Activated effector memory CD4-positive, alpha-beta T cell treated with anti-CD3 and anti-CD28 coated beads, Interleukin-2, amount 50 U/mL, for 16 hours (primary cell): ENCODE data around the gene TSC22D4.

Experiments used
- DNase-seq: peaks from one replicate; pipeline ENCODE4 v3.0.0-alpha.2; 2020

Gene TSC22D4

DNA sequence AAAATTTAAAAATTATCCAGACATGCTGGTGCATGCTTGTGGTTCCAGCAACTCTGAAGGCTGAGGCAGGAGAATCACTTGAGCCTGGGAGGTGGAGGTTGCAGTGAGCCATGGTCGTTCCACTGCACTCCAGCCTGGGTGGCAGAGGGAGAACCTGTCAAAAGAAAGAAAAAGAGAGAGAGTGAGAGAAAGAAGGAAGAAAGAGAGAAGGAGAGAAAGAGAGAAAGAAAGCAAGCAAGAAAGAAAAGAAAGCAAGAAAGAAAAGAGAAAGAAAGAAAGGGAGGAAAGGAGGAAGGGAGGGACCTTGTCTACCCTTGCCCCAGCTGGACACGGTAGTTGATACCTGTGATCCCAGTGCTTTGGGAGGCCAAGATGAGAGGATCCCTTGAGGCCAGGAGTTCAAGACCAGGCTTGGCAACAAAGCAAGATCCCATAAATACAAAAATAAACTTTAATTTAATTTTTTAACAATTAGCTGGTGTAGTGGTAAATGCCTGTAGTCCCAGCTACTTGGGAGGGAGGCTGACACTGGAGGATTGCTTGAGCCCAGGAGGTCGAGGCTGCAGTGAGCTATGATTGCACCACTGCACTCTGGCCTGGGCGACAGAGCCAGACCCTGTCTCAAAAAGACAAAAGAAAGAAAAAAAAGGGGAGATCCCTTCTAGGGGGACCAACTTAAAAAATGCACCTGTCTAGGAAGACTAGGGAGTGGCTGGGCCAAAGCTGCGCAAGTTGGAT is 13.9 kb upstream of the TSC22D4 start:
- DNase-seq, result no peak

DNA sequence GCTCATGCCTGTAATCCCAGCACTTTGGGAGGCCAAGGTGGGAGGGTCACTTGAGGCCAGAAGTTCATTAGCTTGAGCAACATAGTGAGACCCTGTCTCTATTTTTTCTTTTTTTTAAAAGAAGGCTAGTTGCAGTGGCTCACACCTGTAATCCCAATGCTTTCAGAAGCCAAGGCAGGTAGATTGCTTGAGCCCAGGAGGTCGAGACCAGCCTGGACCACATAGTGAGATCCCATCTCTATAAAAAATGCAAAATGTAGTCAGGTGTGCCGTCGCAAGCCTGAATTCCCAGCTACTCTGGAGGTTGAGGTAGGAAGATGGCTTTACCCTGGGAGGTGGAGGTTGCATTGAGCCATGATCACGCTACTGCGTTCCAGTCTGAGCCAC is 12.2 kb upstream of the TSC22D4 start:
- no peak for DNase-seq

DNA sequence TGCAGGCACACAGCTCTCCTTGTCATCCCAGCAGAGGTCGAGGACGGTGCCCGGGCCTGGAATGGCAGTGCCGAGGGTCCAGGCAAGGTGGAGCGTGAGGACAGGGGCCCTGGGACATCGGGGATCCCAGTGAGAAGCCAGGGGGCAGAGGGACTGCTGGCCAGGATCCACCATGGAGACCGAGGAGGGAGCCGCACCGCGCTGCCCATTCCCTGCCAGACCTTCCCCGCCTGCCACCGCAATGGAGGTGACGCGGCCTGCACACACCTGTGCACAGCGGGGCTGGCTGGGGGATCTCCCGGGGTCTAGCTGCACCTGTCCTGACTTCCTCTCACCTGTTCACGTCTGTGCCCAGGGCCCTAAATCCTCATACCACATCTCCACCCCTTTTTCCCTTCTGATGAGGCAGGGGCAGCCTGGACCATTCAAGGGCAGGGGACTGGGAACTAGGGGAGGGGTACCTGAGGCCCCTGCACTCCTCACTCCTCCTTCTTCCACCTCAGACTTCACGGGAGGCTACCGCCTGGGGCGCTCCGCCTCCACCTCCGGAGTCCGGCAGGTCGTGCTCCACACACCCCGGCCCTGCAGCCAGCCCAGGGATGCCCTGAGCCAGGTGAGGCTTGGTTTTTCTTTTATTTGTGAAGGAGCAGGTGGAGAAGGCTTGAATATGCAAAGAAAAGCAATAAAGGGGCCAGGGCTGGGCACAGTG is 11.6 kb upstream of the TSC22D4 start:
- no peak for DNase-seq

DNA sequence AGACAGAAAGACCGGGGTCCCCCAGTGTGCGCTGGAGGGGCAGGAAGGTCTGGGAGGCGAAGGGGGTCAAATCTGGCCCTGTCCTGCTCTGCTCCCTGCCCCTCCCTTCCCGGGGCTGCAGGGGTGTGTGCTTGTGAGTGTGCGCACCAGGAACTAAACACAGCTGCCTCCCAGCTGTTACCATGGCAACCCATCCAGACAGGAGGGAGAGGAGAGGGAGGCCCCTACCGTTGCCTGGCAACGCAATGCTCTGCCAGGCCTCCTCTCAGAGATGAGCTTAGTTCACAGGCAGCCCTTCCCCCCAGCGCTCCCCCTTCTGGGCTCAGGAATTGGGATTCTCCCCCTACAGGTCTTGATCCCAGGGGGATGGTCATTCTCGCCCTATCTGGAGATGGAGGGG is 10.8 kb upstream of the TSC22D4 start:
- DNase-seq, result no peak

GRCh38 chr7:100489121-100489520 is 10.1 kb upstream of the TSC22D4 start:
- DNase-seq, result no peak

DNA sequence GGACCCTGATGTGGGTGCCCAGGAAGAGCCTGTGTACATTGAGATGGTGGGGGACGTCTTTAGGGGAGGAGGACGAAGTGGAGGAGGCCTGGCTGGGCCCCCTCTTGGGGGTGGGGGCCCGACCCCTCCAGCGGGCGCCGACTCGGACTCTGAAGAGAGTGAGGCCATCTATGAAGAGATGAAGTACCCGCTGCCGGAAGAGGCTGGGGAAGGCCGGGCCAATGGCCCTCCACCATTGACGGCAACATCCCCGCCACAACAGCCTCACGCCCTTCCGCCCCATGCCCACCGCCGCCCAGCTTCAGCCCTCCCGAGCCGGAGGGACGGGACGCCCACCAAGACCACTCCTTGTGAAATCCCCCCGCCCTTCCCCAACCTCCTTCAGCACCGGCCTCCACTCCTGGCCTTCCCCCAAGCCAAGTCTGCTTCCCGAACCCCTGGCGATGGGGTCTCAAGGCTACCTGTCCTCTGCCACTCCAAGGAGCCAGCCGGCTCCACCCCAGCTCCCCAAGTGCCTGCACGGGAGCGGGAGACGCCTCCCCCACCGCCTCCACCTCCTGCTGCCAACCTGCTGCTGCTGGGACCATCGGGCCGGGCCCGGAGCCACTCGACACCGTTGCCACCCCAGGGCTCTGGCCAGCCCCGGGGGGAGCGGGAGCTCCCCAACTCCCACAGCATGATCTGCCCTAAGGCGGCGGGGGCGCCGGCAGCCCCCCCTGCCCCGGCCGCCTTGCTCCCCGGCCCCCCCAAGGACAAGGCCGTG is 9.5 kb upstream of the TSC22D4 start:
- DNase-seq, result no peak

DNA sequence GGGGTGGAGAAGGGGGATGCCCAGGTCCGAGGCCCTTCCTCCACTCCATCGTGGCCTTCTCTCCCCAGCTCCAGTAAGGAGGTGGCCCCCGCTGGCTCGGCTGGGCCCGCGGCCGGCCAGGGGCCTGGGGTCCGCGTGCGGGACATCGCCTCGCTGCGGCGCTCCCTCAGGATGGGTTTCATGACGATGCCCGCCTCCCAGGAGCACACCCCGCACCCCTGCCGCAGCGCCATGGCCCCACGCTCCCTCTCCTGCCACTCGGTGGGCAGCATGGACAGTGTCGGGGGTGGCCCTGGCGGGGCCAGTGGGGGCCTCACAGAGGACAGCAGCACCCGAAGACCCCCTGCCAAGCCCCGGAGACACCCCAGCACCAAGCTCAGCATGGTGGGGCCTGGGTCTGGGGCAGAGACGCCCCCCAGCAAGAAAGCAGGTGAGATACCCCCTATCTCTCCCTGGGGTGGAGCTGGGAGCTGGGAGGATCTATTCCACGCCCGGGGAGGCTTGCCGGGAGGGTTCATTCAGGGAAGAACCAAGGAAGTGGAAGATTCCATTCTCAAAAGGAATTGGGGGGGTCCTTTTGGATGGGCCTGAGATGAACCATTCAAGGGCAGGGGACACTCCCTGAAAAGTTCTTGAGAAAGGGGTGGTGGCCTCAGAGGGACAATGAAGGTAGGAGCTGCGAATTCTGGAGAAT is 7.9 kb upstream of the TSC22D4 start:
- no peak for DNase-seq

GRCh38 chr7:100486111-100486636 is 7.2 kb upstream of the TSC22D4 start:
- no peak for DNase-seq

- no peak for DNase-seq
Measured at GRCh38 chr7:100485471-100485876, 6.5 kb upstream of the TSC22D4 start.

- no peak for DNase-seq
Measured at GRCh38 chr7:100484673-100485045, 5.6 kb upstream of the TSC22D4 start.

DNA sequence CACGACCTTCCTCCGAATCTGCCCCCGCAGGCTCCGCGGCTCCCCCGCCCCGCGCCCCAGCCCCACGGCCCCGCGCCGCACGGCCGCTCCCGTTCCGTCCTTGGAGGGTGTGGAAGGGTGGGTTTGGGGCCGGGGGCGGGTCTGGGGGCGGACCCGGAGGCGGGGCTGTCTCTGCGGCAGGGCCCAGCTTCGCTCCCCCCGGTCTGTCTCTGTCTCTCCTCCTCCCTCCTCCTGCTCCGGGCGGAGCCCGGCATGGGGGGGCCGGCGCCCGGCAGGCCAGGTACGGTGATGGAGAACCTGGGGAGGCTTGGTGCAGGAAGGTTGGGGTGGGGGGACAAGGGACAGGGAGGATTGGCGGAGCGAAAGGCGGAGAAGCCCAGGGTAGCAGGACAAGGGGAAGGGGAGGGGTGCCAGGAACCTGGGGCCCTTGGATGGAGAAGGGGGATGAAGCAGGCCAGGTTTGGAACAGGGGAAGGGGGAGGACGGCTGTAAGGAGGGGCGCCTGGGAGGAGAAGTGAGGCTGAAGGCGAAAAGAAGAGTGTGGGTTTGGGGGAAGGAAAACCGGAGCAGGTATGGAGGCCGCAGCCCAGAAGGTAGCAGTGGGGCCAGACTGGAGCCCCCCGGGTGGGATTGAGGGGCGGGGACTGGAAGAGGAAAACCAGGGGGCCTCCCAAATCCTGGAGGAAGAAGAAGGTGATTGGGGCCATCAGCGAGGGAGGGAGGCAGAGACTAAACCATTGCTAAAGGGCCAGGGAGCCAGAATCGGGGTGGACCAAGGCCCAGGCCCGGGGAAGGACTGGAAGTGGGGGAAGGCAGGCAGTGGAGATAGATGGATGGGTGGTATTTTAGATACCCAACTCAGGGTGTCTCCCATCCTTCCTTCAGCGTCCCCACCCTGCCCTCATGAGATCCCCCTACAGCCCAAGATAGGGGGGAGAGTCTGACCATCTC is 5.0 kb upstream of the TSC22D4 start, which contains the start of gene NYAP1:
Gene NYAP1, plus strand, starts transcription at position 206 of the 951 bp plus-strand sequence. CDS start 1,385 bp downstream, outside the sequence.
- peak; percentile 81 for DNase-seq

GRCh38 chr7:100483090-100483721 is 4.2 kb upstream of the TSC22D4 start:
- DNase-seq, result peak; percentile 94

GRCh38 chr7:100482728-100483089 is 3.7 kb upstream of the TSC22D4 start:
- DNase-seq, result no peak

DNA sequence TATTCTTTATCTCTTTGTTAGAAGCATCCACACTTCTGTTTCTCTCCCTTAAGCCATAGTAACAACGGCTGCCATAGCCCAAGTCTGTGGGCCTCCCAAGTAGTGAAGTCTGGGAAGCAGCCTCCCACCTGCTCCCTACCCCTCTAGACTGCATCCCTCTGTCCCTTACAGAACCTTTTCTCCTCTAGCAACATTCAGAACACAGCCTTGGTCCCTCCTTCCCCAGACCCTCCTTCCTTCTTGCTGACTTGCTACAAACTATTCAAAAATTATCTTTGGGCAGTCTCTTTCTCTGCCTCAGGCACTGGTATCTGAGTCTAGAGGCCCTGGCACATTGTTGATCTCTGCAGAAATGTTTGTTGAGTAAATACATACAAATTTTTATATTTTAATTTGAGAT is 2.5 kb upstream of the TSC22D4 start:
- no peak for DNase-seq

DNA sequence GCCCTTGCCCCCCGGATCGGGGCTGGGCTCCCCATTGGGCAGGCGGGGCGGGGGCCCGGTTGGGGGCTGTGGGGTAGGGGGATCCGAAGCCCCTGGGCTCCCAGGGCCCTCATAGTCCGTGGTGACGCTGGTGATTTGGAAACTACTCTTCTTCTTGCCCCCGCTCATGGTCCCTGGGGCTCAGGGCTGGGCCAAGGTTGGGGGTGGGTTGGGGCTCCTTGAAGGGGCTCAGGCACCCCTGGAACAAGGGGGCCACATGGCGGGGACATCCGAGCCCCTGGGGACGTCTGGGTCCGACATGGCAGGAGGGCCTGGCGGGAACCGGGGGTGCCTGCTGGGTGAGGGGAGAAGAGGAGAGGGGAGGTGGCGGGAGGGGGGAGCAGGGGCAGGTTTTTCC is 1.1 kb downstream of the TSC22D4 start:
- peak; percentile 68 for DNase-seq

DNA sequence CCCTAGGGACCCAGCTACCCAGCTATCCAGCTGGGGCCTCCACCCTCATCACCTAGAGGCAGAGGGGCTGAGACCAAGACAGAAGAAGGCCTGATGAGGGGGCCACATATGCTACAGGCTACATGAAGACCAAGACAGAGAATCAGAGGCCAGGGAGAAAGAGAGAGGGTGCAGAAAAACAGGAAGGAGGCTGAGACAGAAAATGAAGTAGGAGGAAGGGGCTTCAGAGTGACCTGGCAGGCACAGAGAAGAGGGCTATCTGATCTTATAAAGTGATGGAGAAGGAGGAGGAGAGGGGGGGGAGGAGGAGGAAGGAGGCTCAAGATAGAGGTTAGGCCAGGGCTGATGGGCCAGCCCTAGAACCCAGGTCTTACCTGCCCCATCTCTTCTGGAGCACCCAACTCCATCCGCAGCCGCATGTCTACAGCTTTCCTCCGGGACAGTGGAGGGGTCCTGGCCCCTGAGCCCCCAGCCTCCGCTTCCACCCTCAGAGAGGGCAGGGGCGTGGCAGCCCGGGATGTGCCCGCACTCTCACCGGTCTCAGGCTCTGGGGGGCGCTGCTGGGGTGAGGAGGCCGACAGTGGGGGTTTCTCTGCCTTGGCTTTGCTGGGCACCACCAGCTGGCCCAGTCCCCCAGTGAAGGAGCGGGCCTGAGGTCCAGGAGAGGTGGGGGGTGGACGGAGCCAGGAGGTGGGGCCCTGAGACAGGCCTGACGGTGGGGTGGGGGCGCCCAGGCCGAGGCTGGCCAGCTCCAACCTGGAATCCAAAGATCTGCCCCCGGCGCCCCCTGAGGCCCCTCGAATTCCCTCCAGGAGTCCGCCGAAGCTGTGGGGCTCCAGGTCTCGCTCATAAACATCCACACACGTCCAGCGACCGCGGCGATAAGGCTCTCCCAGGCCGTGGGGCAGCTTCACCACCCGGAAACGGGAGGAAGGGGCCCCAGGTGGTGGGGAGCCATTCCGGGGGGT is 1.8 kb downstream of the TSC22D4 start:
- DNase-seq, result peak; percentile 78

DNA sequence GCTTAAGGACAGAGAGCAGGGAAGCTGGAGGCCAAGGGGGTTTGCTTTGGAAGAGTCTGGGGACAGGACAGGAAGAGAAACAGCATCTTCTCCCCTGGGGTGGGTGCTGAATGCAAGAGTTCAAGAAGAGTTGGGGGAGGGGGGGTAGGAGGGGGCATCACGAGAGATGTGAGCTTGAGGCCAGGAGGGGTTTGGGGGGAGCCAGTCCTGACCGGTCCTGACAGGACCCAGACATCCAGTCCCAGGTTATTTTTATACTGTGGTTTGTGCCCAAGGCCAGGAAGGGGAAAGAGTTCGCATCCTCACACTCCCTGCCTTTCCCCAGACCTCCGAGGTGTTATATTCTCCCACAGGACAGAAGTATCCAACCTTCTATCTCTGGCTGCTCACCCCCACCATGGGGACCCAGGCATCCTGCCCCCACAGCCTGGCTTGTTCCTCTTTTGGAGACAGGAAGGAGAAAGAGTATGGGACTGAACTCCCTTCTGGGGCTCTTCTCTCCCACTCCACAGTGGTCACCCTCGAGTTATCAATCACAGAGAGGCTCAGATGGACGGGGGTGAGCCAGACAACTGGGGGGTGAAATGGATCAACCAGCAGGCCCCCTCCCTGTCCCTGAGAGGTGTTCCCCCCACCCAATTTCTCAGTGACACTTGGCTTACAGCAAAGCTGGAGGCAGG is 2.8 kb downstream of the TSC22D4 start:
- DNase-seq, result no peak

GRCh38 chr7:100475549-100475948 is 3.5 kb downstream of the TSC22D4 start:
- DNase-seq, result no peak

DNA sequence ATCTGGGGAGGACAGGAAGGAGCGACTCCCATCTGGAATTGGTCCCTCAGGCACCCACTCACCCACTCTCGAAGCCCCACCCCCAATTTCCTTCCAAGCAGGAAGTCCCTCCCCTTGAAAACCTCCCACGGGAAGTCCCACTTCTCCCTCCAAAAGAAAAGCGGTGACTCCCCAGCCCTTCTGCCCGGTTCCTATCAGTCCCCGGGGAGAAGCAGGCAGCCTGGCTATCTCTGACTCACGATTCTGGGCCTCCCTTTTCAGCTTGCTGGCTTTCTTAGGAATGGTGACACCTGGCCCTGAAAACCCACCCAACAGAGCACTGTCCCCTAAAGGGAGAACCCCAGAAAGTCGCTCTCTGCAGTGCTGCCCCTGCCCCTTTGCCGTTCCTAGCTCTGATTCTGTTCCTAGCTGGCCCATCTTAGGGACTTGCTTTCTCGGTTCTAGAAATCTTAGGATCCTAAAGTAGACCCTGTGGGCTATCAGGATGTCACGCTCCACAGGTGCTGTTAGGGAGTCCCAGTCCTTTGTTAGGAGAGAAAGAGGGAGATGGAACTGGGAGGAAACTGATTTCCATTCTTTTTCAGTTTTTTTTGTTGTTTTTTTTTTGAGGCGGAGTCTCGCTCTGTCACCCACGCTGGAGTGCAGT is 6.0 kb downstream of the TSC22D4 start:
- DNase-seq, result no peak
